Endometrial microvascular endothelial cells (primary cell): ENCODE data around the gene DRG1. TPM values are rescaled to one million over a fixed set of nuclear protein-coding genes. Genes with fewer than 3 reads are reported as not detected.
"Not testable (repeated sequence)": the region's sequence is repeated elsewhere in the genome, so short reads cannot be mapped to it uniquely, and the experiment has no call there.

Experiments used
- in situ Hi-C: cut with HindIII; loops from 2 replicates; pipeline ENCODE4 v1.10.0; 2017; ENCODE audit warnings: low sequenced_read_pairs, low pct_unique_long_range_greater_than_20kb; ENCODE audit errors: inconsistent ontology term
- total RNA-seq: library from RNA; depleted of rRNA; stranded (reverse); fragments of >200 nt; gene quantifications from one replicate; pipeline ENCODE4 v1.2.3, GENCODE V29; 2015; ENCODE audit errors: inconsistent ontology term

DRG1 gene, protein sequence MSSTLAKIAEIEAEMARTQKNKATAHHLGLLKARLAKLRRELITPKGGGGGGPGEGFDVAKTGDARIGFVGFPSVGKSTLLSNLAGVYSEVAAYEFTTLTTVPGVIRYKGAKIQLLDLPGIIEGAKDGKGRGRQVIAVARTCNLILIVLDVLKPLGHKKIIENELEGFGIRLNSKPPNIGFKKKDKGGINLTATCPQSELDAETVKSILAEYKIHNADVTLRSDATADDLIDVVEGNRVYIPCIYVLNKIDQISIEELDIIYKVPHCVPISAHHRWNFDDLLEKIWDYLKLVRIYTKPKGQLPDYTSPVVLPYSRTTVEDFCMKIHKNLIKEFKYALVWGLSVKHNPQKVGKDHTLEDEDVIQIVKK
- 77.0 TPM for total RNA-seq

GRCh38 chr22:31399211-31400022 is at the start of gene DRG1:
Gene DRG1, plus strand, starts transcription at chr22:31399604. Its CDS starts 80 bp downstream, at chr22:31399684.
- in situ Hi-C loops, result no loop called here

DNA sequence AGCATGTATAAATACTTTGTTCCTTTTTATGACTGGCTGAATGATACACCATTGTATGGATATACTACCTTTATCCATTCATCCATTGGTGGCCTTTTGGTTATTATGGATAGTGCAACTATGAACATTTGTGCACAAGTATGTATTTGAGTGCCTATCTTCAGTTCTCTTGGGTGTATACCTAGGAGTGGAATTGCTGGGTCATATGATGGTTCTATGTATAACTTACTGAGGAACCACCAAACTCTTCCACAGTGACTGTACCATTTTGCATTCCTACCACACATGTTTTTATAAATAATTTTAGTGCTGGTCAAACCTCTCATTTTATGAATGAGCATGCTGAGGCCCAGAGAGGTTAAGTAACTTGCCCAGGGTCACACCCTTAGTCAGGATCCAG is 49.4 kb upstream of the DRG1 start:
- in situ Hi-C loops, result no loop called here

- in situ Hi-C loops, result no loop called here
Observed at GRCh38 chr22:31350410-31350863, 49.0 kb upstream of the DRG1 start.

DNA sequence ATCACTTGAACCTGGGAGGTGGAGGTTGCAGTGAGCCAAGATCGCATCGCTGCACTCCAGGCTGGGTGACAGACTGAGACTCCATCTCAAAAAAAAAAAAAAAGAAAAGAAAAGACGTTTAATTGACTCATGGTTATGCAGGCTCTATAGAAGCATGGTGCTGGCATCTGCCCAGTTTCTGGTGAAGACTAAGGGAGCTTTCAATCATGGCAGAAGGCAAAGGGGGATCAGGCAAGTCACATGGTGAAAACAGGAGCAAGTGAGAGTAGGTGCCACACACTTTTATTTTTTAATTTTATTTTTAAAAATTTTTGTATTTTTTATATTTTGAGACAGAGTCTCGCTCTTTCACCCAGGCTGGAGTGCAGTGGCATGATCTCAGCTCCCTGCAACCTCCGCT is 44.9 kb upstream of the DRG1 start:
- in situ Hi-C loops, result no loop called here

- in situ Hi-C loops, result no loop called here
Observed at GRCh38 chr22:31360029-31360428, 39.4 kb upstream of the DRG1 start.

DNA sequence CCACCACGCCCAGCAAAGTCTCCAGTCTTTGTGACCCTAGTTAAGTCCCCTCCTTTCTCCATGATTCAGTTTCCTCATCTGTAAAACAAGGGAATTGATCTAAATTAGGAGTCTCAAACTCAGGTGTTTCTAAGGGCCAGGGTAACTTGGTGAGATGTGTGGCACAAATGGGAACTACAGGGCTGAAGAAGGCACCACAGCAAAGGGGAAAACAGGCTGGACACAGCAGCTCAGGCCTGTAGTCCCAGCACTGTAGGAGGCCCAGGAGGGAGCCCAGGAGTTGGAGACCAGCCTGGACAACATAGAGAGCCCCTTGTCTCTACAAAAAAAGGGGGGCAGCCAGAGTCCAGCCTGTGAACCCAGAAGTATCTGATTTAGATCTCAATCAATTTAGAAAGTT is 37.7 kb upstream of the DRG1 start:
- in situ Hi-C loops, result no loop called here

GRCh38 chr22:31363885-31364465 is 35.4 kb upstream of the DRG1 start:
- in situ Hi-C loops, result no loop called here

DNA sequence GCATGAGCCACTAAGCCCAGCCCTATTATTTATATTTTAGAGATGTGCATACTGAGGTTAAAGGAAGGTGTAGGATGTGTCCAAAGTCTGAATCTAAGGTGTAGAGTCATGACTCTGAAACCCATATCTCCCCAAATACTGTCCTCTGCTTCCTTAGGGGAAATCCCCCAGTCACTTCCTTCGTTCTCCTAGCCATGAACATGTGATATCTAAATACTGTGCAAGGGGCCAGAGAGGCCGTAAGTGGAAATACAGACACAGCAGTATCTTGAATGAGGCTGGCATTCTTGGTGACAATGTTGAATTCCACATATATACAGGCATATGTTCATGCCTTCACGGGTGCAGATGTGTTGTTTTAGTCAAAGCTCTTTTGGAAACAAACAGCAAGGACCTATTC is 32.0 kb upstream of the DRG1 start:
- in situ Hi-C loops, result no loop called here

DNA sequence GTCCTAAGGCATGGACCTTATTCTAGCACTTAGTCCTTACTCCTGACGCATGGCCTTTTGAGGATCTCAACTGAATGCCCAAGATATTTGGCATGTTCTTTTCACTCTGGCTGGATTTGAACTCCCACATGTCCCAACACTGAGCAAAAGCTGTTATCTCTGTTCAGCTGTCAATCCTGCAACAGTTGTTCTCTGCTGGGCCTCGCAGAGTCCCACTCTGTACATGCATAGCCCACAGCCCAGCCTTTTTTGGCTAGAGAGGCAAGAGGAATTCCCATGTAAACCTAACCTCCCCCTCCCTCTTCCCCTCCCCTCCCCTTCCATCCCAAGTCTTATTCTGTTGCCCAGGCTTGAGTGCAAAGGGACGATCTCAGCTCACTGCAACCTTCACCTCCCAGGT is 21.8 kb upstream of the DRG1 start:
- in situ Hi-C loops, result no loop called here

- in situ Hi-C loops, result no loop called here
Observed at GRCh38 chr22:31378123-31378522, 21.3 kb upstream of the DRG1 start.

GRCh38 chr22:31378651-31379050 is 20.8 kb upstream of the DRG1 start:
- in situ Hi-C loops, result not testable (repeated sequence)

GRCh38 chr22:31393893-31394292 is 5.5 kb upstream of the DRG1 start:
- in situ Hi-C loops, result no loop called here

DNA sequence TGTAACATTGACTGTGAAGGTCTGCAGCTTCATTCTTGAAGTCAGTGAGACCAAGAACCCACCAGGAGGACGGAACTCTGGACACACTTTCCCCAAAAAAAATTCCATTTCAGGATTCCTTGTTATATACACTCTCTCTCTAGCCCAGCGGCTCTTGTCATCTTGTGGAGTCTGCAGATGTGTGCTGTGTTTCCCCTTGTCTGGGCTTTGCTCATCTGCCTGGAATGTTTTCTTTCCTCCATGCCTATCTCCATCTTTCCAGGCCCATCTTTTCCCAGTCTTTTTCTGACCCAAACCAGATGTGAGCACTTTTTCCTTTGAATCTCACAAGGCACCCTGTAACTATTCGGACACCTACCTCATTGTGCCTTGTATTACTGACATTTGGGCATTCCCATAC is 5.1 kb upstream of the DRG1 start:
- in situ Hi-C loops, result no loop called here

DNA sequence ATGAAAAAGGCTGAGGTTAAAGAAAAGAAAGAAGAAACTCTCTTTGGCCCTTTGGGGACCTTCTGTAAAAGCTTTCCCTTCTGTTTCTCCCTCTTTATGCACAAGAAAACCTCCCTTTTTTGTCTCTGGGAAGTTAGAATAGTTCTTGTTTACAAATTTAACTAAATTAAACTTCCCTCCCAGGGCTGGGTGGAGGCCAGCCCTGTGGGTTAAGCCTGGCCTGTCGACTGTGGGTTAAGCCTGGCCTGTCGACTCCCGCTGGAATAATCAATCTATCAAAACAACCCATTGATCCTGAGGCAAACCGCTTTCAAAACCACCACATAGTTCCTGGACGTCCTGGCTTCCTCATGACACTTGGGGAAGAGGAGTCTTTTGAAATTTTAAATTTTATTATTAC is 1.2 kb upstream of the DRG1 start:
- in situ Hi-C loops, result no loop called here

DNA sequence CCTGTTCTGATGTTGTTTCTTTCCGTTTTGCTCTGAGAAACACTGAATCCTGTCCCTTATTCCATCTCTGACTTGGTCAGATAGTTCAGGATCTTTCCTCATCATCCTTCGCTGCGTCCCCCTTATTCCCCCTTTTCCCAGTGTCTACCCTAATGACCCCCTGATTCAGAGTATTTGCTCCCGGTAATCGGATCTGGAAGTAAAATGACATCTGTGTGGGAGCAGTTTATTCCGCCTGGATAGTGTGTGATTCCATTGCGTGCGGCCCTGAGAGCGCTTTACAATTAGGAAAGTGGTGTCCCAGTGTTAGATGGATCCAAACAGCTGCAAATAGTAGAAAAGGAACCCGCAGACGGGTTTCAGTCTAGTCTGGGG is 606 bp downstream of the DRG1 start:
- in situ Hi-C loops, result no loop called here

- in situ Hi-C loops, result not testable (repeated sequence)
Observed at GRCh38 chr22:31402350-31402749, 2.9 kb downstream of the DRG1 start.

DNA sequence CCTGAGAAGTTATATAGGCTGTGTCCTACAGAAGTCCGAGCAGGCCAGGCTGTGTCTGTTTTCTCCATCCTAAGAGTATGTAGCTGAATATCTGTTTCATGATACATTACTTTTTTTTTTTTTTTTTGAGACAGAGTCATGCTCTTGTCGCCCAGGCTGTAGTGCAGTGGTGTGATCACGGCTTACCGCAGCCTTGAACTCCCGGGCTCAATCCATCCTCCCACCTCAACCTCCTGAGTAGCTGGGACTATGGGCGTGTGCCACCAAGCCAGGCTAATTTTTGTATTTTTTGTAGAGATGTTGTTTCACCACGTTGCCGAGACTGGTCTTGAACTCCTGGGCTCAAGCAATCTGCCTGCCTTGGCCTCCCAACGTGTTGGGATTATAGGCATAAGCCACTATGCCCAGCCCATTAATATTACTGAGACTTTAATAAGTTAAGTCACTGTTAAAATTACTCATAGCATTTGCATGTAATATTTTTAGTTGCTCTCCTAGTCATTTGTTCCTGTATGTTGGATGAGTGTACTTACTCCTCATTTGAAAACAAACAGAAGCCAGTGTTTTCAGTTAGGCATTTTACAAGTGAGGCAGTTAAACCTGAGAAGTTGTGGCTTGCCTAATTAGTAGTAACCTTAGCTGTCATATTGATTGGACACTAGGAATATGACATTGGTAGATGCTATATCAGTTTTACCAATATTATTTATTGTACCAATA is 26.1 kb downstream of the DRG1 start:
- in situ Hi-C loops, result no loop called here

GRCh38 chr22:31431950-31432349 is 32.5 kb downstream of the DRG1 start:
- in situ Hi-C loops, result no loop called here

GRCh38 chr22:31436132-31436531 is 36.7 kb downstream of the DRG1 start:
- in situ Hi-C loops, result no loop called here
